PC-3 (cell line): ENCODE results near the gene PELI2. TPM values are rescaled to one million over a fixed set of nuclear protein-coding genes. Genes with fewer than 3 reads are reported as not detected.

Experiments
- ATAC-seq: fragments of 200-7000 bp; cut with Tn5 transposase; 2 replicates; pipeline ENCODE4 v1.9.1; 2020; ENCODE audit warnings: mild to moderate bottlenecking, moderate library complexity
- BruUV-seq: library from RNA; stranded (reverse); fragments of 400-500 nt; replicated peaks from 2 replicates; lab custom pipeline; 2021; lab: Mats Ljungman, UMichigan
- CTCF ChIA-PET: fragments of 300-600 bp; sonication (Branson Sonifier 250); formaldehyde crosslinking; loops from one replicate; lab custom pipeline; 2022; ENCODE audit warnings: antibody characterized with exemption; lab: Charles Lee
- POLR2A ChIA-PET: fragments of 300-600 bp; sonication (Branson Sonifier 250); formaldehyde crosslinking; loops from one replicate; lab custom pipeline; 2022; ENCODE audit warnings: antibody characterized with exemption; ENCODE audit not compliant: unreplicated experiment; lab: Charles Lee
- DNase-seq: peaks from one replicate; pipeline ENCODE4 v3.0.0-alpha.2; 2015
- H2AFZ ChIP-seq: fragments of 300-600 bp; sonication (generic); 2 replicates; pipeline ENCODE4 v1.6.0; 2016; ENCODE audit warnings: antibody characterized with exemption, low read length
- H3F3A ChIP-seq: fragments of 300-600 bp; sonication (generic); one replicate; pipeline ENCODE4 v1.6.0; 2017; ENCODE audit warnings: antibody characterized with exemption, low read length, control low read depth, mild to moderate bottlenecking; ENCODE audit not compliant: unreplicated experiment
- H3K27ac ChIP-seq: fragments of 300-600 bp; sonication (generic); 2 replicates; pipeline ENCODE4 v1.5.1; 2016; ENCODE audit warnings: mild to moderate bottlenecking, low read length
- H3K27me3 ChIP-seq: fragments of 300-600 bp; sonication (generic); 2 replicates; pipeline ENCODE4 v1.6.1; 2016; ENCODE audit warnings: low read length, mixed read lengths
- H3K36me3 ChIP-seq: fragments of 300-600 bp; sonication (generic); 2 replicates; pipeline ENCODE4 v1.6.1; 2016; ENCODE audit warnings: low read depth, mixed run types, low read length, mixed read lengths
- H3K4me1 ChIP-seq: fragments of 300-600 bp; sonication (generic); 2 replicates; pipeline ENCODE4 v1.5.1; 2016; ENCODE audit warnings: low read length; ENCODE audit not compliant: insufficient read depth
- H3K4me2 ChIP-seq: fragments of 300-600 bp; sonication (generic); 2 replicates; pipeline ENCODE4 v1.6.0; 2016; ENCODE audit warnings: low read length
- H3K4me3 ChIP-seq: fragments of 300-600 bp; sonication (generic); 2 replicates; pipeline ENCODE4 v1.5.1; 2016; ENCODE audit warnings: mild to moderate bottlenecking, low read length, mixed read lengths
- H3K79me2 ChIP-seq: fragments of 300-600 bp; sonication (generic); 2 replicates; pipeline ENCODE4 v1.6.1; 2017; ENCODE audit warnings: low read length, mixed read lengths
- H3K9ac ChIP-seq: fragments of 300-600 bp; sonication (generic); 2 replicates; pipeline ENCODE4 v1.6.0; 2016; ENCODE audit warnings: mild to moderate bottlenecking, low read length
- H3K9me2 ChIP-seq: fragments of 300-600 bp; sonication (generic); replicated peaks from 2 replicates; pipeline ENCODE4 v1.6.1; 2016; ENCODE audit warnings: mixed run types, low read length, mixed read lengths
- H3K9me3 ChIP-seq: fragments of 300-600 bp; sonication (generic); 2 replicates; pipeline ENCODE4 v1.6.1; 2016; ENCODE audit warnings: low read length, mixed read lengths
- H4K20me1 ChIP-seq: fragments of 300-600 bp; sonication (generic); 2 replicates; pipeline ENCODE4 v1.6.1; 2016; ENCODE audit warnings: low read length, mixed read lengths
- EZH2 ChIP-seq: fragments of 300-600 bp; sonication (generic); IDR thresholded peaks from one replicate; pipeline ENCODE4 v1.6.1; 2017; ENCODE audit warnings: antibody characterized with exemption, mild to moderate bottlenecking, low read length; ENCODE audit not compliant: unreplicated experiment
- EZH2phosphoT487 ChIP-seq: fragments of 300-600 bp; sonication (generic); IDR thresholded peaks from 2 replicates; pipeline ENCODE4 v1.6.1; 2018; ENCODE audit warnings: mild to moderate bottlenecking, antibody characterized with exemption, low read length, borderline replicate concordance
- intact Hi-C: fragments of 100-400 bp; cut with micrococcal nuclease; formaldehyde crosslinking; loops from 2 replicates; pipeline ENCODE4 v1.9.0; 2023
- total RNA-seq: library from RNA; depleted of rRNA; stranded (reverse); fragments of >200 nt; gene quantifications from 2 replicates; pipeline ENCODE4 v1.2.3, GENCODE V29; 2014
- TF ChIP-seq, protein P1 (sequence below): fragments of 300-600 bp; sonication (generic); conservative IDR thresholded peaks from 2 replicates; pipeline ENCODE4 v1.5.1; 2017; ENCODE audit warnings: antibody characterized with exemption, low read depth, mild to moderate bottlenecking, low read length

Gene PELI2
- total RNA-seq, 1 experiment from 2014 or later: 0.11 TPM

DNA sequence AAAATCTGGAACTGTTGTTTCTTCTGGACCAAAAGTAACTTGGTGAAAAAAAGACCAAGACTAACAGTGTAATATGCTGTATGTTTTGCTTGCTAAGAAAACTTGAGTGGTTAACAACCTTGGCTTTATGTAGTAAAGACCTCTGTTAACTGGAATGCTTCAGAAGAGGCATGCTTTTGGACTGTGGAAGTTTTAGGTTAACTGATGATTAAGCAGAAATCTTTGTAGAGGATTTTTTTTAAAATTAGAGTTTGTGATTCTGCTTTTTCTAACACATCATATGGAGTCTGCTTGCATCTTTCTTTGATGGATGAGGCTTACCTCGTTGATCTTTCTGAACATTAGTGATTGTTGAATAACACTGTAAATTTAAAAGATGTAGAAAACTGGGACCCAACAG, 17.5 kb downstream of the PELI2 start:
- intact Hi-C loops: no loop called here
- H2AFZ ChIP-seq: no peak overlapping the region
- H3F3A ChIP-seq: no peaks in the 10 kb centered on the region
- CTCF ChIA-PET: no interaction called here
- peaks cover 99% of the 10 kb centered on the region for H3K27me3 ChIP-seq
- DNase-seq: no peak
- no TSS peak for BruUV-seq
- H3K4me3 ChIP-seq: no peak overlapping the region
- no peaks in the 10 kb centered on the region for H3K79me2 ChIP-seq
- H3K9me3 ChIP-seq: no peaks in the 10 kb centered on the region
- no peak for TF ChIP-seq EZH2
- TF ChIP-seq, protein P1, sequence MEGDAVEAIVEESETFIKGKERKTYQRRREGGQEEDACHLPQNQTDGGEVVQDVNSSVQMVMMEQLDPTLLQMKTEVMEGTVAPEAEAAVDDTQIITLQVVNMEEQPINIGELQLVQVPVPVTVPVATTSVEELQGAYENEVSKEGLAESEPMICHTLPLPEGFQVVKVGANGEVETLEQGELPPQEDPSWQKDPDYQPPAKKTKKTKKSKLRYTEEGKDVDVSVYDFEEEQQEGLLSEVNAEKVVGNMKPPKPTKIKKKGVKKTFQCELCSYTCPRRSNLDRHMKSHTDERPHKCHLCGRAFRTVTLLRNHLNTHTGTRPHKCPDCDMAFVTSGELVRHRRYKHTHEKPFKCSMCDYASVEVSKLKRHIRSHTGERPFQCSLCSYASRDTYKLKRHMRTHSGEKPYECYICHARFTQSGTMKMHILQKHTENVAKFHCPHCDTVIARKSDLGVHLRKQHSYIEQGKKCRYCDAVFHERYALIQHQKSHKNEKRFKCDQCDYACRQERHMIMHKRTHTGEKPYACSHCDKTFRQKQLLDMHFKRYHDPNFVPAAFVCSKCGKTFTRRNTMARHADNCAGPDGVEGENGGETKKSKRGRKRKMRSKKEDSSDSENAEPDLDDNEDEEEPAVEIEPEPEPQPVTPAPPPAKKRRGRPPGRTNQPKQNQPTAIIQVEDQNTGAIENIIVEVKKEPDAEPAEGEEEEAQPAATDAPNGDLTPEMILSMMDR: no peak
- no peak for TF ChIP-seq EZH2phosphoT487
- H3K27ac ChIP-seq: no peak overlapping the region
- H4K20me1 ChIP-seq: no peaks in the 10 kb centered on the region
- H3K9ac ChIP-seq: no peak overlapping the region
- no peaks in the 10 kb centered on the region for H3K36me3 ChIP-seq
- POLR2A ChIA-PET: no interaction called here
- no peaks in the 10 kb centered on the region for H3K4me1 ChIP-seq
- no peak for ATAC-seq
- no peak overlapping the region for H3K4me2 ChIP-seq
- H3K9me2 ChIP-seq: no peaks in the 10 kb centered on the region

- no peaks in the 10 kb centered on the region for H3K4me1 ChIP-seq
- H3K79me2 ChIP-seq: no peaks in the 10 kb centered on the region
- H3K9ac ChIP-seq: no peak overlapping the region
- POLR2A ChIA-PET: no interaction called here
- H3K9me2 ChIP-seq: no peaks in the 10 kb centered on the region
- H3K4me3 ChIP-seq: no peak overlapping the region
- no peak overlapping the region for H3K4me2 ChIP-seq
- CTCF ChIA-PET: no interaction called here
- no peak overlapping the region for H2AFZ ChIP-seq
- no peak overlapping the region for H3K27ac ChIP-seq
- H3K36me3 ChIP-seq: no peaks in the 10 kb centered on the region
- BruUV-seq: no TSS peak
- H3K27me3 ChIP-seq: peaks cover 99% of the 10 kb centered on the region
- H4K20me1 ChIP-seq: no peaks in the 10 kb centered on the region
- ATAC-seq (no peak), DNase-seq (no peak)
- no peaks in the 10 kb centered on the region for H3K9me3 ChIP-seq
- H3F3A ChIP-seq: no peaks in the 10 kb centered on the region
- no peak for TF ChIP-seq EZH2
- TF ChIP-seq EZH2phosphoT487: no peak
- intact Hi-C loops: no loop called here
These were observed 18.6 kb downstream of the PELI2 start for GRCh38 chr14:56136571-56137452.

GRCh38 chr14:56137453-56137807, 19.2 kb downstream of the PELI2 start:
- H3K9me3 ChIP-seq: no peaks in the 10 kb centered on the region
- no peaks in the 10 kb centered on the region for H3K9me2 ChIP-seq
- H3K27ac ChIP-seq: no peak overlapping the region
- no peaks in the 10 kb centered on the region for H3K36me3 ChIP-seq
- no peak for DNase-seq
- H3K4me3 ChIP-seq: no peak overlapping the region
- ChIA-PET POLR2A (no interaction called here), CTCF (no interaction called here)
- BruUV-seq: no TSS peak
- no peak for TF ChIP-seq EZH2phosphoT487
- no peak for TF ChIP-seq EZH2
- TF ChIP-seq, protein P1: no peak
- H2AFZ ChIP-seq: no peak overlapping the region
- H3F3A ChIP-seq: no peaks in the 10 kb centered on the region
- H4K20me1 ChIP-seq: no peaks in the 10 kb centered on the region
- H3K4me2 ChIP-seq: no peak overlapping the region
- no peaks in the 10 kb centered on the region for H3K79me2 ChIP-seq
- ATAC-seq: no peak
- intact Hi-C loops: no loop called here
- no peak overlapping the region for H3K9ac ChIP-seq
- H3K4me1 ChIP-seq: no peaks in the 10 kb centered on the region
- peaks cover 99% of the 10 kb centered on the region for H3K27me3 ChIP-seq
